ENCODE data around the gene LRRC45.

DNA sequence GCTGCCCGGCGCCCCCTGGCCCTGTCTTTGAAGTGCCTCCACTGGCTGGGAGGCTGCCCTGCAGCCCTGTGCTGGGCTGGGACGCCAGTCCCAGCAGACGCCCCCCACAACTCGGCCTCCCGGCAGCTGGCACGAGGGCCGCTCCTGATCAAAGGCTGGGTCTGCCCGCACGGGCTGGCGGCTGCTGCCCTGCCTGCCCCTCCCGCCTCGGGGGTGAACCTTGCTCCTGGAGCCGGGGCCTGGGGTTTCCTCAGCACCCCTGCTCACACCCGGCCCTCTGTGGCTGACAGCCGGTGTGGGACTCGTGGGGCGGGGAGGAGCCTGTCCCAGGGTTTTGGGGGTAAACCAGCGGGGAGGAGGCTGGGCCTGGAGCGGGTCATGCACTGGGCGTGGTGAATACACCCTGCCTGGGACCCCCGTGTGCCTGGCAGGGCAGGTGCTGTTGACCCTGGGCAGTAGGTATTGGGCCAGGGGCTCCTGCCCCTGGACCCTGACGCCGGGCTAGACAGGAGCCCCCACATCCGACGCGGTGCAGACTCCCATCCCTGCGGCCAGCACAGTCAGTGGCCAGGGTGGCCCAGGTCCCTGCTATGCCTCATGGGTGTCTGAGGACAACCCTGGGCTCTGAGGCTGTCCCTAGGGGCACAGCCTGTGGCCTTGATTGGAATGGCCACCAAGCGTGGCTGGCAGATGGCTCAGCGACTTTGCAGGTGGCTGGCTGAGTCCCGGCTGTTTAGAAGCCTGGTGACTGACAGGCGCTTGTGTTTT, 22.1 kb upstream of the LRRC45 start:
- TF ChIP-seq, protein P1, sequence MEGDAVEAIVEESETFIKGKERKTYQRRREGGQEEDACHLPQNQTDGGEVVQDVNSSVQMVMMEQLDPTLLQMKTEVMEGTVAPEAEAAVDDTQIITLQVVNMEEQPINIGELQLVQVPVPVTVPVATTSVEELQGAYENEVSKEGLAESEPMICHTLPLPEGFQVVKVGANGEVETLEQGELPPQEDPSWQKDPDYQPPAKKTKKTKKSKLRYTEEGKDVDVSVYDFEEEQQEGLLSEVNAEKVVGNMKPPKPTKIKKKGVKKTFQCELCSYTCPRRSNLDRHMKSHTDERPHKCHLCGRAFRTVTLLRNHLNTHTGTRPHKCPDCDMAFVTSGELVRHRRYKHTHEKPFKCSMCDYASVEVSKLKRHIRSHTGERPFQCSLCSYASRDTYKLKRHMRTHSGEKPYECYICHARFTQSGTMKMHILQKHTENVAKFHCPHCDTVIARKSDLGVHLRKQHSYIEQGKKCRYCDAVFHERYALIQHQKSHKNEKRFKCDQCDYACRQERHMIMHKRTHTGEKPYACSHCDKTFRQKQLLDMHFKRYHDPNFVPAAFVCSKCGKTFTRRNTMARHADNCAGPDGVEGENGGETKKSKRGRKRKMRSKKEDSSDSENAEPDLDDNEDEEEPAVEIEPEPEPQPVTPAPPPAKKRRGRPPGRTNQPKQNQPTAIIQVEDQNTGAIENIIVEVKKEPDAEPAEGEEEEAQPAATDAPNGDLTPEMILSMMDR (conservative IDR thresholded peaks at IDR 0.05; ENCODE audit: low read length) = no peak
- no peak for TF ChIP-seq EZH2phosphoT487 (IDR thresholded peaks at IDR 0.05; ENCODE audit: borderline replicate concordance, low read depth, low read length)
